H1 (cell line): Measurements from ENCODE around the gene APEH. TPM values are rescaled to one million over a fixed set of nuclear protein-coding genes. Genes with fewer than 3 reads are reported as not detected.
A peak's percentile ranks its signal among the peaks of the same experiment; 100 is the strongest.
"Not testable (repeated sequence)": the region's sequence is repeated elsewhere in the genome, so short reads cannot be mapped to it uniquely, and the experiment has no call there.

Experiments used
- CTCF ChIA-PET: fragments of 300-600 bp; sonication (Branson Sonifier 250); formaldehyde crosslinking; loops from one replicate; lab custom pipeline; 2021; ENCODE audit not compliant: partially characterized antibody; lab: Charles Lee
- POLR2A ChIA-PET: fragments of 300-600 bp; sonication (Branson Sonifier 250); formaldehyde crosslinking; loops from one replicate; lab custom pipeline; 2021; ENCODE audit warnings: inconsistent platforms; ENCODE audit not compliant: partially characterized antibody; lab: Charles Lee
- DNase-seq, 2 experiments: peaks; one replicate each; pipeline versions ENCODE4 v3.0.0 to v3.0.0-alpha.2; 2010 to 2022; ENCODE audit warnings: low spot score in 2 of 2, low read depth in 1 of 2, mixed read lengths in 1 of 2
- FAIRE-seq: peaks from 2 replicates; lab custom pipeline; 2011; peaks lifted over from hg19 to GRCh38; lab: Jason Lieb, UNC
- H2AFZ ChIP-seq: 2 replicates; pipeline ENCODE4 v1.8.1; 2012; ENCODE audit warnings: low read length, inconsistent platforms
- H2AK5ac ChIP-seq: 2 replicates; pipeline ENCODE4 v1.6.1; 2013; ENCODE audit warnings: low read depth, low read length
- H2BK120ac ChIP-seq: replicated peaks from 2 replicates; pipeline ENCODE3; 2013; ENCODE audit warnings: low read depth, low read length, inconsistent platforms
- H2BK12ac ChIP-seq: 2 replicates; pipeline ENCODE4 v1.6.1; 2013; ENCODE audit warnings: low read depth, low read length
- H2BK15ac ChIP-seq: 2 replicates; pipeline ENCODE4 v1.6.1; 2013; ENCODE audit warnings: low read length
- H2BK20ac ChIP-seq: 2 replicates; pipeline ENCODE4 v1.6.1; 2013; ENCODE audit warnings: low read length
- H2BK5ac ChIP-seq: 2 replicates; pipeline ENCODE4 v1.6.1; 2013; ENCODE audit warnings: low read depth, low read length
- H3K14ac ChIP-seq: 2 replicates; pipeline ENCODE4 v1.6.1; 2013; ENCODE audit warnings: inconsistent platforms; ENCODE audit not compliant: insufficient read length
- H3K18ac ChIP-seq: 2 replicates; pipeline ENCODE4 v1.6.1; 2013; ENCODE audit warnings: low read length; ENCODE audit errors: extremely low read depth
- H3K23ac ChIP-seq: 2 replicates; pipeline ENCODE4 v1.6.1; 2013; ENCODE audit warnings: inconsistent platforms; ENCODE audit not compliant: insufficient read length
- H3K23me2 ChIP-seq: 2 replicates; pipeline ENCODE4 v1.6.1; 2013; ENCODE audit warnings: low read depth, low read length
- H3K27ac ChIP-seq: 2 replicates; pipeline ENCODE4 v1.6.1; 2011; ENCODE audit warnings: low read depth, low read length, inconsistent platforms
- H3K27me3 ChIP-seq, 4 experiments: replicated peaks in 1 of 4; 1 replicate in 1 of 4; 2 replicates in 3 of 4; pipeline versions ENCODE4 v1.6.1 to v1.8.1; 2011 to 2013; ENCODE audit warnings: low read length in 3 of 4, mild to moderate bottlenecking in 3 of 4, inconsistent platforms in 2 of 4, mixed read lengths in 2 of 4, moderate library complexity in 1 of 4; ENCODE audit not compliant: control insufficient read depth in 3 of 4, insufficient read depth in 3 of 4; ENCODE audit errors: extremely low read depth in 1 of 4
- H3K36me3 ChIP-seq, 4 experiments: 2 replicates each; pipeline versions ENCODE4 v1.6.1 to v1.8.1; 2011 to 2013; ENCODE audit warnings: mild to moderate bottlenecking in 4 of 4, low read length in 3 of 4, moderate library complexity in 2 of 4, control low read depth in 1 of 4, inconsistent platforms in 1 of 4; ENCODE audit not compliant: insufficient read depth in 4 of 4, control insufficient read depth in 2 of 4
- H3K4ac ChIP-seq: replicated peaks from 2 replicates; pipeline ENCODE3; 2013; ENCODE audit warnings: low read length, low read depth, mixed read lengths, inconsistent platforms; ENCODE audit not compliant: insufficient read length
- H3K4me1 ChIP-seq, 4 experiments: replicated peaks in 1 of 4; 1 replicate in 1 of 4; 2 replicates in 3 of 4; pipeline versions ENCODE4 v1.6.1 to v1.8.1; 2011 to 2013; ENCODE audit warnings: low read length in 3 of 4, inconsistent platforms in 2 of 4, mixed read lengths in 1 of 4; ENCODE audit not compliant: insufficient read depth in 4 of 4, control insufficient read depth in 3 of 4
- H3K4me2 ChIP-seq, 2 experiments: 2 replicates each; pipeline versions ENCODE4 v1.6.1 to v1.8.1; 2011 to 2013; ENCODE audit warnings: low read depth in 2 of 2, low read length in 2 of 2, control low read depth in 1 of 2, inconsistent platforms in 1 of 2, mild to moderate bottlenecking in 1 of 2; ENCODE audit not compliant: insufficient read depth in 1 of 2
- H3K4me3 ChIP-seq, 4 experiments: fragments of 200-600, 300-600 bp in 1 of 4; sonication (generic), shearing (Covaris generic), sonication (Bioruptor Twin) in 1 of 4; 2 replicates each; pipeline versions ENCODE4 v1.5.1 to v1.8.1; 2011 to 2016; ENCODE audit warnings: low read length in 4 of 4, low read depth in 3 of 4, control low read depth in 2 of 4, inconsistent platforms in 2 of 4, mild to moderate bottlenecking in 2 of 4, mixed read lengths in 1 of 4, moderate library complexity in 1 of 4; ENCODE audit not compliant: insufficient read depth in 2 of 4; ENCODE audit errors: extremely low read depth in 1 of 4
- H3K56ac ChIP-seq: replicated peaks from 2 replicates; pipeline ENCODE3; 2013; ENCODE audit warnings: low read depth, mild to moderate bottlenecking, mixed read lengths, low read length, inconsistent platforms; ENCODE audit not compliant: insufficient read length
- H3K79me1 ChIP-seq: 2 replicates; pipeline ENCODE4 v1.6.1; 2013; ENCODE audit warnings: low read depth, low read length, control low read depth
- H3K79me2 ChIP-seq, 2 experiments: 2 replicates each; pipeline versions ENCODE4 v1.6.1 to v1.8.1; 2012 to 2013; ENCODE audit warnings: low read length in 2 of 2, mild to moderate bottlenecking in 2 of 2, inconsistent platforms in 1 of 2; ENCODE audit not compliant: insufficient read depth in 2 of 2, control insufficient read depth in 1 of 2
- H3K9ac ChIP-seq, 4 experiments: replicated peaks in 1 of 4; 1 replicate in 1 of 4; 2 replicates in 3 of 4; pipeline versions ENCODE4 v1.6.1 to v1.8.1; 2011 to 2013; ENCODE audit warnings: low read depth in 3 of 4, low read length in 3 of 4, control low read depth in 2 of 4, mild to moderate bottlenecking in 2 of 4, moderate library complexity in 2 of 4, inconsistent platforms in 1 of 4; ENCODE audit errors: extremely low read depth in 1 of 4
- H3K9me3 ChIP-seq, 2 experiments: 2 replicates each; pipeline versions ENCODE4 v1.6.1 to v1.8.1; 2012 to 2013; ENCODE audit warnings: mild to moderate bottlenecking in 2 of 2, moderate library complexity in 2 of 2, control low read depth in 1 of 2, inconsistent platforms in 1 of 2, low read depth in 1 of 2, low read length in 1 of 2, mixed read lengths in 1 of 2; ENCODE audit not compliant: insufficient read depth in 2 of 2
- H4K20me1 ChIP-seq, 2 experiments: replicated peaks in 1 of 2; 2 replicates each; pipeline versions ENCODE3 to v1.8.1; 2011 to 2013; ENCODE audit warnings: inconsistent platforms in 2 of 2, low read length in 2 of 2, mild to moderate bottlenecking in 1 of 2; ENCODE audit not compliant: insufficient read depth in 2 of 2, control insufficient read depth in 1 of 2
- H4K5ac ChIP-seq: 2 replicates; pipeline ENCODE4 v1.6.1; 2013; ENCODE audit warnings: low read length, low read depth, mixed read lengths, inconsistent platforms; ENCODE audit not compliant: insufficient read length
- H4K8ac ChIP-seq: 2 replicates; pipeline ENCODE4 v1.8.0; 2013; ENCODE audit warnings: mild to moderate bottlenecking, moderate library complexity, low read length, inconsistent platforms; ENCODE audit not compliant: insufficient read depth; ENCODE audit errors: extremely low read depth
- H4K91ac ChIP-seq: replicated peaks from 2 replicates; pipeline ENCODE3; 2013; ENCODE audit warnings: low read length, mixed read lengths, inconsistent platforms; ENCODE audit not compliant: insufficient read length
- KDM4A ChIP-seq: IDR thresholded peaks from one replicate; pipeline ENCODE4 v1.7.1; 2012; ENCODE audit warnings: low read depth, mild to moderate bottlenecking, moderate library complexity, low read length, inconsistent platforms; ENCODE audit not compliant: severe bottlenecking
- SIN3A ChIP-seq, 2 experiments: IDR thresholded peaks in 1 of 2; conservative IDR thresholded peaks in 1 of 2; 2 replicates each; pipeline ENCODE4 v1.6.1; 2011 to 2012; ENCODE audit warnings: low read length in 2 of 2, improper control_type of control experiment in 1 of 2, low read depth in 1 of 2, mild to moderate bottlenecking in 1 of 2
- TBP ChIP-seq: IDR thresholded peaks from 2 replicates; pipeline ENCODE4 v1.6.1; 2011; ENCODE audit warnings: low read depth, low read length, improper control_type of control experiment
- WGBS, 2 experiments: shearing (Covaris generic) in 1 of 2; methylation state at CpG; one replicate each; pipeline versions ENCODE4 v1.1.6 to v1.1.7; 2013 to 2015; ENCODE audit warnings: low lambda C conversion rate in 2 of 2, mixed read lengths in 2 of 2, inconsistent platforms in 1 of 2, low coverage in 1 of 2, missing lambda C conversion rate in 1 of 2; ENCODE audit not compliant: insufficient replicate concordance in 2 of 2, insufficient coverage in 1 of 2, insufficient read length in 1 of 2; ENCODE audit errors: extremely low coverage in 1 of 2, missing lambda C conversion rate in 1 of 2; 5-methylcytosine and 5-hydroxymethylcytosine counted together
- polyA plus RNA-seq, 7 experiments: library from polyadenylated mRNA; depleted of rRNA in 3 of 7; stranded (reverse) in 5 of 7; unstranded in 2 of 7; fragments of >200 nt in 5 of 7; fragments of 200-250 nt in 2 of 7; gene quantifications; 1 replicate in 5 of 7; 2 replicates in 1 of 7; 4 replicates in 1 of 7; pipeline versions ENCODE4 v1.2.1 to v1.2.3, GENCODE V29; 2011 to 2013; ENCODE audit warnings: missing spikeins in 2 of 7, mixed read lengths in 2 of 7
- total RNA-seq: library from RNA; stranded (reverse); fragmentation: NEBNext Ultra II Directional; extraction: Animal tissue kit (Norgen Biotek cat#: 25700); gene quantifications from 2 replicates; pipeline ENCODE4 v1.2.1, GENCODE V29; 2021

Gene APEH
- total and polyA plus RNA-seq, 2 of the 8 experiments (the other 6 are each of a cell fraction or from before 2014, with no cell fraction given), result 222 to 260 TPM

DNA sequence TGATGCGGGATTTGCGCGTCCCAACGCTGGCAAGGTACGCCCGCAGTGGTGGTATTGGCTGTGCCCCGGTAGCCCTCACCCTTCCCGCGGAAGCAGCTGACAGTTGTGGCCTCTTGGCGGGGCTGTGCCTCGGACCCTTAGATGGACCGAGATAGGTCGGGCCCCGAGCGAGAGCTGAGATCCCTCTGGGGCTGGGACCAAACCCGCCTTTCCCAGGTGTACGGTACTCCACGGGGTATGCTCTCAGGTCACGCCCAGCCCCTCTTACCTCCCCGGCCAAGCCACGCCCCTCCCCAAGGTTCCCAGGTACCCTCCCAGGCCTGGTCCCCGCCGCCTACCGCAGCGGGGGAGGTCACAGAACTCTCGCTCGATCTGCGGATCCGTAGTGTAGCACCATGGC lies 12.2 kb downstream of the APEH start:
- not testable (repeated sequence) for H4K5ac ChIP-seq, H2BK5ac ChIP-seq, H3K56ac ChIP-seq, H3K4me1 ChIP-seq, H3K4ac ChIP-seq, H3K18ac ChIP-seq, H3K23ac ChIP-seq, H4K20me1 ChIP-seq, H3K9me3 ChIP-seq, H4K91ac ChIP-seq, H2BK20ac ChIP-seq, H3K79me2 ChIP-seq, H3K14ac ChIP-seq, H2BK120ac ChIP-seq, H2BK15ac ChIP-seq
- peak overlapping the region; percentile 35; the same call in 1 of the 2 replicates for H4K8ac ChIP-seq
- H3K23me2 ChIP-seq, result peaks cover 14% of the 10 kb centered on the region
- peak overlapping the region; percentile 77 to 99 for H3K4me2 ChIP-seq
- 1% methylated on average over 24 of the region's 29 CpGs; no CpG with 5 or more reads in 1 of the 2 experiments for WGBS, 2 experiments
- H3K4me3 ChIP-seq, result peak overlapping the region; percentile 49 to 74 (median 52)
- H3K36me3 ChIP-seq, result peaks cover 18 to 26% (median 25%) of the 10 kb centered on the region in 4 experiments
- POLR2A ChIA-PET, result interaction anchor here (0.7 kb wide), 1 partner anchor 20 kb away, joined by 3 read pairs; no protein-coding TSS in a partner anchor
- TF ChIP-seq SIN3A (conservative IDR thresholded peaks at IDR 0.05 in 1 of 2, IDR thresholded peaks at IDR 0.05 in 1 of 2; ENCODE audit: low read depth in 1 of 2, low read length in 2 of 2), result 0 out of 4 replicates have a peak, but pooled peaks of 1 of the 2 experiments have one; percentile 42
- 0 out of 2 replicates have a peak, but pooled peaks have one; percentile 31 for TF ChIP-seq TBP
- TF ChIP-seq KDM4A, result peak; percentile 35
- TF ChIP-seq, all 59 proteins: peak for 3; not testable (repeated sequence) for 56
- H2AK5ac ChIP-seq, H3K9ac ChIP-seq, H3K27me3 ChIP-seq, FAIRE-seq, H3K79me1 ChIP-seq, CTCF ChIA-PET, H2BK12ac ChIP-seq, H2AFZ ChIP-seq: not testable (repeated sequence)
- 0 out of 2 replicates have a peak overlapping the region, but pooled peaks have one; percentile 58 for H3K27ac ChIP-seq
- peak; percentile 58 to 91 for DNase-seq
